ENCODE measurements around the gene EHD1.
A peak's percentile ranks its signal among the peaks of the same experiment; 100 is the strongest.
"Not testable (repeated sequence)": the region's sequence is repeated elsewhere in the genome, so short reads cannot be mapped to it uniquely, and the experiment has no call there.

EHD1 gene

GRCh38 chr11:64823568-64824119 lies 54.8 kb downstream of the EHD1 start:
- no peak for DNase-seq

DNA sequence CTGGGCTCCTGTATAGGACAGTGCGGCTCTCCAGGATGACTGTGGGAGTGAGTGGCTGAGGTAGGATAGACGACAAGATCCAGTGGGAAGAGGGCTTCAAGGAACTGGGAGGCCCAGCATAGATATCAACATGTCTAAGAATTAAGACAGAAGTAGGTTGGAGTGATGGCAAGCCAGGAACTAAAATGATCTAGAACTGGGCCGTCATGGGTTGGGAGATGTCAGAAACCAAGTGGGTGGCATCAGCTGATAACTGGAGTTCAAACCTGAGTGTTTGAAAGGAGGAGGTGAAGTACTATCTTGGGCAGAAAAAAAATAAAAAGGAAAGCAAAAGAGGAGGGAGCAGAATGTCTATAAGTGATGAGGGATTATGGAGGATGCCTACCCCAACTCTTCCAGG lies 60.9 kb downstream of the EHD1 start:
- no peak for DNase-seq

GRCh38 chr11:64815433-64815832 lies 63.0 kb downstream of the EHD1 start:
- not testable (repeated sequence) for DNase-seq

DNA sequence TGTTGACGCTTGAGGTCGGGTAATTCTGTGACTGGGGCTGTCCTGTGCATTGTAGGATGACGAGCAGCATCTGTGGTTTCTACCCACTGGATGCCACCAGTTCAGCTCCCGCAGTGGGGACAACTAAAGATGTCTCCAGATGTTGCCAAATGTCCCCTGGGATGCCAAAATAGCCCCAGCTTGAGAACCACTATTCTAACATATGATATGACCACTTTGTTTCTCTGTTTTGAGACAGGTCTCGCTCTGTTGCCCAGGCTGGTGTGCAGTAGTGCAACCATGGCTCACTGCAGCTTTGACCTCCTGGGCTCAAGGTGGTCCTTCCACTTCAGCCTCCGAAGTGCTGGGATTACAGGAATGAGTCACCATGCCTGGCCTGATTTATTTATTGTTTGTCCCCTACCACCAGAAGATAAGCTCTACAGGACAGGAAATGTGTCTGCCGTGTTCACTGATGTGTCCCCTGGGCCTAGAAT lies 63.7 kb downstream of the EHD1 start:
- DNase-seq: no peak

- DNase-seq: no peak
These were observed 64.6 kb downstream of the EHD1 start for GRCh38 chr11:64813826-64814225.

GRCh38 chr11:64810891-64811272 lies 67.5 kb downstream of the EHD1 start:
- no peak for DNase-seq

GRCh38 chr11:64810271-64810890 lies 68.0 kb downstream of the EHD1 start, which contains the start of gene MEN1:
MEN1 (minus strand) TSS chr11:64810551; CDS start chr11:64810109, 442 bp downstream.
- peak; percentile 88 for DNase-seq

- no peak for DNase-seq
These were observed 68.6 kb downstream of the EHD1 start for GRCh38 chr11:64809781-64810241.

- DNase-seq: no peak
These were observed 72.9 kb downstream of the EHD1 start for GRCh38 chr11:64805481-64805880.

GRCh38 chr11:64804346-64805210 lies 73.8 kb downstream of the EHD1 start:
- DNase-seq: no peak

DNA sequence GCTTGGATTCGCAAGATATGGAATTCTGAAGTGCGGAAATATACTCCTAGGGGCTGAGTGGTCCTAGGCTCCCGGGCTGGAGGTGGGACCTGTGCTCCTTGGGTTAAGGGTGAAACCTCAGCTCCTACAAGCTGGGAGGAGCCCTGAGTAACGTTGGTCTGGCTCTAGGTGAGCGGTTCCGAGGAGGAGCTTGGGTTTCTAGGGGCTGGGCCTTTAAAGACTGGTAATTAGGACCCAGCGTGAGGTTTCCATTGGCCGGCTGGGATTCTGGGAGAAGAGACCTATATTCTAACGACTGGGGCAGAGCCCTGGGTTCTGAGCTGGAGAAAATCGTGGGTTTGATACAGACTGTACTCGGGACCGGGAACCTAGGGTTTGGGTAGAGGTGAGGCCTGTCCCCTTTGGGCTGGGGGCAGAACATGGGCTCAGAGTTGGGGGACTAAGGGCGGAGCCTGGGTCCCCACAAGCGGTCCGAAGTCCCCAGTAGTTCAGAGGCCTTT lies 74.5 kb downstream of the EHD1 start:
- DNase-seq: no peak

- peak; percentile 60 for DNase-seq
These were observed 75.1 kb downstream of the EHD1 start, which contains the start of gene MAP4K2 for GRCh38 chr11:64803158-64803845. MAP4K2 (minus strand) TSS chr11:64803214; CDS start chr11:64803149, 65 bp downstream.

DNA sequence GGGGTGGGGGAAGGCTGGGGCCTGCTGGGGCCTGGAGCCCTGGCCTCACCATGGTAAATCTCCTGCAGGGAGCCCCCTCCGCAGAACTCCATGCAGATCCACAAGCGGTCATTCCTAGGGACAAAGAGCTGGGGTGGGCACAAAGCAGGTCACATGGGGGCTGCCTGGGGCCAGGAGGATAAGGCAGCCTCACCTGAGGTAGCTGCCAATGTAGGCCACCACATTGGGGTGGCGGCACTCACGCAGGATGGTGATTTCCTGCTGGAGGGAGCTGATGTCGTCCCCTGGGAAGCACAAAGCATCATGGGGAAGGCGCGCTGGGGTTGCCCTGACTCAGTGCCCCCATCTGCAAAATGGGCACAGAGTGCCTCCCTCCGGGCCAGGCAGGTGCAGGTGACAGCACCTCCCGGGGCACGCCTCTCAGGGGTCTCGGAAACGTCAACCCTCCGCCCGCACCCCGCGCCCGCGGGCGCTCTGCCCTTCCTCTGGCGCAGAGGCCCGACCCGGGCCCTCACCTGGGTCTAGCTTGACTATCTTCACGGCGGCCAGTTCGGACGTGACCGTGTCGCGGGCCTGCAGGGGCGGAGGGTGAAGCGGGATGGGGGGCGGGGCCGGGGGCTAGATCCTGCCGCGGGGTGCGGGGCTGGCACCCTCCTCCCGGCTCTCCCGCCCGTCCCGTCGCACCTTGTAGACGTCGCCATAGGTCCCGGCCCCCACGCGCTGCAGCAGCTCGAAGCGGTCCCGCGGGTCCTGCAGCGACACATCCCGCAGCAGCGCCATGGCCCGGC lies 75.9 kb downstream of the EHD1 start:
- DNase-seq: no peak

Measured in NCI-H1694 (cell line).